HepG2 (cell line): ENCODE data around the gene TOP2B. TPM values are rescaled to one million over a fixed set of nuclear protein-coding genes. Genes with fewer than 3 reads are reported as not detected.

Experiments used
- ATM ChIP-seq: fragments of 450-650 bp; IDR thresholded peaks from 2 replicates; pipeline ENCODE4 v1.7.1; 2017; ENCODE audit warnings: mild to moderate bottlenecking, borderline replicate concordance
- CCDC6 ChIP-seq: sonication (generic); formaldehyde crosslinking; IDR thresholded peaks from 2 replicates; pipeline ENCODE4 v1.8.1; 2022; ENCODE audit warnings: mild to moderate bottlenecking, missing genetic modification reagents, moderate library complexity
- CHCHD3 ChIP-seq: sonication (generic); formaldehyde crosslinking; IDR thresholded peaks from 2 replicates; pipeline ENCODE4 v1.8.0; 2022; ENCODE audit warnings: mild to moderate bottlenecking, missing genetic modification reagents, moderate library complexity
- ELF3 ChIP-seq: IDR thresholded peaks from 2 replicates; pipeline ENCODE4 v1.6.1; 2016; ENCODE audit warnings: missing genetic modification reagents, missing compliant biosample characterization
- HOXD1 ChIP-seq: sonication (generic); formaldehyde crosslinking; IDR thresholded peaks from 2 replicates; pipeline ENCODE4 v1.5.0; 2020; ENCODE audit warnings: missing genetic modification reagents
- JUNB ChIP-seq: sonication (generic); formaldehyde crosslinking; IDR thresholded peaks from 2 replicates; pipeline ENCODE4 v1.8.0; 2022; ENCODE audit warnings: missing genetic modification reagents, mild to moderate bottlenecking, borderline replicate concordance
- KDM5B ChIP-seq: sonication (generic); formaldehyde crosslinking; IDR thresholded peaks from 2 replicates; pipeline ENCODE4 v1.4.0; 2020; ENCODE audit warnings: missing genetic modification reagents, mild to moderate bottlenecking, borderline replicate concordance
- KLF6 ChIP-seq: IDR thresholded peaks from 2 replicates; pipeline ENCODE4 v1.8.0; 2016; ENCODE audit warnings: missing biosample characterization, missing genetic modification reagents
- MTF1 ChIP-seq: sonication (generic); formaldehyde crosslinking; IDR thresholded peaks from 2 replicates; pipeline ENCODE4 v1.5.0; 2020; ENCODE audit warnings: missing genetic modification reagents
- PHF20 ChIP-seq: sonication (generic); formaldehyde crosslinking; IDR thresholded peaks from 2 replicates; pipeline ENCODE4 v1.5.0; 2020; ENCODE audit warnings: mild to moderate bottlenecking, missing genetic modification reagents
- RBAK ChIP-seq: sonication (generic); formaldehyde crosslinking; IDR thresholded peaks from 2 replicates; pipeline ENCODE4 v1.5.1; 2020; ENCODE audit warnings: mild to moderate bottlenecking, missing genetic modification reagents
- REPIN1 ChIP-seq: sonication (generic); formaldehyde crosslinking; IDR thresholded peaks from 2 replicates; pipeline ENCODE4 v1.8.0; 2022; ENCODE audit warnings: missing genetic modification reagents, low read depth, mild to moderate bottlenecking, borderline replicate concordance
- SATB2 ChIP-seq: sonication (generic); formaldehyde crosslinking; IDR thresholded peaks from 2 replicates; pipeline ENCODE4 v1.5.0; 2020; ENCODE audit warnings: missing genetic modification reagents
- SMAD1 ChIP-seq: sonication (generic); formaldehyde crosslinking; IDR thresholded peaks from 2 replicates; pipeline ENCODE4 v1.4.0; 2020; ENCODE audit warnings: missing genetic modification reagents, low read depth, mild to moderate bottlenecking, borderline replicate concordance
- SNRNP70 ChIP-seq: fragments of 200-400 bp; formaldehyde crosslinking; IDR thresholded peaks from 2 replicates; pipeline ENCODE4 v1.6.1; 2017; ENCODE audit warnings: mild to moderate bottlenecking, low read depth, low read length, moderate library complexity
- SOX5 ChIP-seq: IDR thresholded peaks from 2 replicates; pipeline ENCODE4 v1.6.1; 2016; ENCODE audit warnings: borderline replicate concordance
- TEAD3 ChIP-seq: optimal IDR thresholded peaks from 2 replicates; pipeline ENCODE3; 2016; ENCODE audit warnings: borderline replicate concordance
- TP53 ChIP-seq: sonication (generic); formaldehyde crosslinking; conservative IDR thresholded peaks from 2 replicates; pipeline ENCODE4 v1.4.0; 2020; ENCODE audit warnings: missing genetic modification reagents
- U2AF2 ChIP-seq: fragments of 200-400 bp; formaldehyde crosslinking; IDR thresholded peaks from 2 replicates; pipeline ENCODE4 v1.6.1; 2017; ENCODE audit warnings: low read depth, mild to moderate bottlenecking, low read length
- XRCC5 ChIP-seq: fragments of 200-400 bp; formaldehyde crosslinking; optimal IDR thresholded peaks from 2 replicates; pipeline ENCODE3; 2017; ENCODE audit warnings: mild to moderate bottlenecking, low read length
- ZEB1 ChIP-seq: IDR thresholded peaks from 2 replicates; pipeline ENCODE4 v1.6.1; 2012; ENCODE audit warnings: mild to moderate bottlenecking, low read depth, inconsistent platforms; ENCODE audit not compliant: insufficient replicate concordance
- ZNF138 ChIP-seq: sonication (generic); formaldehyde crosslinking; IDR thresholded peaks from 2 replicates; pipeline ENCODE4 v1.5.0; 2020; ENCODE audit warnings: mild to moderate bottlenecking, low read depth, missing genetic modification reagents
- ZNF20 ChIP-seq: sonication (generic); formaldehyde crosslinking; IDR thresholded peaks from 2 replicates; pipeline ENCODE4 v1.4.0; 2020; ENCODE audit warnings: mild to moderate bottlenecking, moderate library complexity, missing genetic modification reagents
- ZNF547 ChIP-seq: sonication (generic); formaldehyde crosslinking; IDR thresholded peaks from 2 replicates; pipeline ENCODE4 v1.5.1; 2020; ENCODE audit warnings: mild to moderate bottlenecking, missing genetic modification reagents
- polyA plus RNA-seq, 8 experiments: library from polyadenylated mRNA; depleted of rRNA in 3 of 8; stranded (reverse) in 7 of 8; unstranded in 1 of 8; fragments of >200 nt; fragmentation: Illumina TruSeq in 4 of 8; extraction: Trizol in 4 of 8; gene quantifications; 2 replicates each; pipeline versions ENCODE4 v1.2.1 to v1.2.3, GENCODE V29; 2011 to 2016; ENCODE audit warnings: low read depth in 4 of 8, missing spikeins in 1 of 8, mixed read lengths in 1 of 8; ENCODE audit not compliant: insufficient read depth in 1 of 8
- total RNA-seq, 5 experiments: library from RNA; depleted of rRNA; stranded (reverse); fragments of >200 nt; fragmentation: Illumina TruSeq; extraction: Trizol; gene quantifications; 2 replicates each; pipeline ENCODE4 v1.2.3, GENCODE V29; 2016; ENCODE audit warnings: low read depth in 1 of 5
- TF ChIP-seq, protein P1 (sequence below): sonication (generic); formaldehyde crosslinking; IDR thresholded peaks from 2 replicates; pipeline ENCODE4 v1.4.0; 2020; ENCODE audit warnings: missing genetic modification reagents, borderline replicate concordance
- TF ChIP-seq, protein P2 (sequence below): sonication (generic); formaldehyde crosslinking; IDR thresholded peaks from 2 replicates; pipeline ENCODE4 v1.4.0; 2020; ENCODE audit warnings: missing genetic modification reagents
- TF ChIP-seq, protein P3 (sequence below): IDR thresholded peaks from 2 replicates; pipeline ENCODE4 v1.6.1; 2016; ENCODE audit warnings: mild to moderate bottlenecking, missing biosample characterization, missing genetic modification reagents

TOP2B gene
- total and polyA plus RNA-seq, 2 of the 13 experiments (the other 11 are each of a cell fraction or from before 2014, with no cell fraction given): 27.6 to 88.1 TPM

DNA sequence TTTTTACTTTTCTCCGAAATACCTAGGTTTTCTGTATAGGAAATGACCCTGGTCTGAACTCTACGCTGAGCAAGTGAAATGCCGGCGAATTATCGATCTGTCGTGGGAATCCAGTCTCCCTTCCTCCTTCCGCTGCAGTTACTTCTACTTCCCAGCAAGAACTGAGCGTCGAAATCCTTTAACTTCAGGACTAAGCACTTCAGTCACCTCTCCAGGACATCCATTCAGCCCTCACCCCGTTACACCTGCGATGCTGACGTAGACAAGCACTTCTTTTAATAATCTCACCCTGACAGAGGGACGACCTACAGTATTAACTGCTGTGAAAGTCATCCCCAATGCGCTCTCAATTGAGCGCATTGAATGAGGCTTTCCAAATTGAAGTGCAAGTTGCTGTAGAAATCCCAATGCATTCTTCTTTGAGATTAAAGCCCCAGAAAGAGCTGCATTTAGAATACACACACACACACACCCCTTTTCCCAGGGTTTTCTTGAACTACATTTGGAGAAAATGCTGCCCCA is 1.3 kb downstream of the TOP2B start (continued):
- TF ChIP-seq ZNF547 (no peak), JUNB (no peak), REPIN1 (peak; percentile 52; the same call in 1 of the 2 replicates), CCDC6 (CRISPR knock-in tag) (no peak), PHF20 (peak; percentile 28; the same call in 1 of the 2 replicates), TP53 (CRISPR knock-in tag) (no peak), ZEB1 (no peak), SNRNP70 (no peak), TEAD3 (CRISPR knock-in tag) (peak; percentile 62), KDM5B (CRISPR knock-in tag) (no peak), ZNF138 (CRISPR knock-in tag) (no peak), KLF6 (no peak), SOX5 (CRISPR knock-in tag) (no peak), MTF1 (CRISPR knock-in tag) (no peak), U2AF2 (no peak), XRCC5 (no peak), ELF3 (CRISPR knock-in tag) (peak; percentile 46), SATB2 (no peak), ATM (no peak), CHCHD3 (CRISPR knock-in tag) (no peak), RBAK (CRISPR knock-in tag) (no peak), ZNF20 (CRISPR knock-in tag) (no peak), HOXD1 (no peak), SMAD1 (no peak)
- TF ChIP-seq, protein P1, sequence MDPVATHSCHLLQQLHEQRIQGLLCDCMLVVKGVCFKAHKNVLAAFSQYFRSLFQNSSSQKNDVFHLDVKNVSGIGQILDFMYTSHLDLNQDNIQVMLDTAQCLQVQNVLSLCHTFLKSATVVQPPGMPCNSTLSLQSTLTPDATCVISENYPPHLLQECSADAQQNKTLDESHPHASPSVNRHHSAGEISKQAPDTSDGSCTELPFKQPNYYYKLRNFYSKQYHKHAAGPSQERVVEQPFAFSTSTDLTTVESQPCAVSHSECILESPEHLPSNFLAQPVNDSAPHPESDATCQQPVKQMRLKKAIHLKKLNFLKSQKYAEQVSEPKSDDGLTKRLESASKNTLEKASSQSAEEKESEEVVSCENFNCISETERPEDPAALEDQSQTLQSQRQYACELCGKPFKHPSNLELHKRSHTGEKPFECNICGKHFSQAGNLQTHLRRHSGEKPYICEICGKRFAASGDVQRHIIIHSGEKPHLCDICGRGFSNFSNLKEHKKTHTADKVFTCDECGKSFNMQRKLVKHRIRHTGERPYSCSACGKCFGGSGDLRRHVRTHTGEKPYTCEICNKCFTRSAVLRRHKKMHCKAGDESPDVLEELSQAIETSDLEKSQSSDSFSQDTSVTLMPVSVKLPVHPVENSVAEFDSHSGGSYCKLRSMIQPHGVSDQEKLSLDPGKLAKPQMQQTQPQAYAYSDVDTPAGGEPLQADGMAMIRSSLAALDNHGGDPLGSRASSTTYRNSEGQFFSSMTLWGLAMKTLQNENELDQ (CRISPR knock-in tag): no peak
- TF ChIP-seq, protein P2, sequence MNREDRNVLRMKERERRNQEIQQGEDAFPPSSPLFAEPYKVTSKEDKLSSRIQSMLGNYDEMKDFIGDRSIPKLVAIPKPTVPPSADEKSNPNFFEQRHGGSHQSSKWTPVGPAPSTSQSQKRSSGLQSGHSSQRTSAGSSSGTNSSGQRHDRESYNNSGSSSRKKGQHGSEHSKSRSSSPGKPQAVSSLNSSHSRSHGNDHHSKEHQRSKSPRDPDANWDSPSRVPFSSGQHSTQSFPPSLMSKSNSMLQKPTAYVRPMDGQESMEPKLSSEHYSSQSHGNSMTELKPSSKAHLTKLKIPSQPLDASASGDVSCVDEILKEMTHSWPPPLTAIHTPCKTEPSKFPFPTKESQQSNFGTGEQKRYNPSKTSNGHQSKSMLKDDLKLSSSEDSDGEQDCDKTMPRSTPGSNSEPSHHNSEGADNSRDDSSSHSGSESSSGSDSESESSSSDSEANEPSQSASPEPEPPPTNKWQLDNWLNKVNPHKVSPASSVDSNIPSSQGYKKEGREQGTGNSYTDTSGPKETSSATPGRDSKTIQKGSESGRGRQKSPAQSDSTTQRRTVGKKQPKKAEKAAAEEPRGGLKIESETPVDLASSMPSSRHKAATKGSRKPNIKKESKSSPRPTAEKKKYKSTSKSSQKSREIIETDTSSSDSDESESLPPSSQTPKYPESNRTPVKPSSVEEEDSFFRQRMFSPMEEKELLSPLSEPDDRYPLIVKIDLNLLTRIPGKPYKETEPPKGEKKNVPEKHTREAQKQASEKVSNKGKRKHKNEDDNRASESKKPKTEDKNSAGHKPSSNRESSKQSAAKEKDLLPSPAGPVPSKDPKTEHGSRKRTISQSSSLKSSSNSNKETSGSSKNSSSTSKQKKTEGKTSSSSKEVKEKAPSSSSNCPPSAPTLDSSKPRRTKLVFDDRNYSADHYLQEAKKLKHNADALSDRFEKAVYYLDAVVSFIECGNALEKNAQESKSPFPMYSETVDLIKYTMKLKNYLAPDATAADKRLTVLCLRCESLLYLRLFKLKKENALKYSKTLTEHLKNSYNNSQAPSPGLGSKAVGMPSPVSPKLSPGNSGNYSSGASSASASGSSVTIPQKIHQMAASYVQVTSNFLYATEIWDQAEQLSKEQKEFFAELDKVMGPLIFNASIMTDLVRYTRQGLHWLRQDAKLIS: no peak
- TF ChIP-seq, protein P3, sequence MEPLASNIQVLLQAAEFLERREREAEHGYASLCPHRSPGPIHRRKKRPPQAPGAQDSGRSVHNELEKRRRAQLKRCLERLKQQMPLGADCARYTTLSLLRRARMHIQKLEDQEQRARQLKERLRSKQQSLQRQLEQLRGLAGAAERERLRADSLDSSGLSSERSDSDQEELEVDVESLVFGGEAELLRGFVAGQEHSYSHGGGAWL: no peak
